Ascending aorta (tissue), 2 donors: ENCODE measurements around the gene NPAS4. TPM values are rescaled to one million over a fixed set of nuclear protein-coding genes. Genes with fewer than 3 reads are reported as not detected.
A peak's percentile ranks its signal among the peaks of the same experiment; 100 is the strongest.

Experiments used
- DNase-seq, 2 donors: peaks; one replicate each; pipeline ENCODE4 v3.0.0-alpha.2; 2019; ENCODE audit warnings: low spot score in 2 of 2
- H3K27ac ChIP-seq, 2 donors: fragments of 200-600 bp; sonication (generic); one replicate each; pipeline ENCODE4 v1.5.1; 2016 to 2017; ENCODE audit warnings: mild to moderate bottlenecking in 1 of 2
- H3K27me3 ChIP-seq: fragments of 200-600 bp; sonication (generic); one replicate; pipeline ENCODE4 v1.5.1; 2017
- H3K36me3 ChIP-seq, 2 donors: fragments of 200-600 bp; sonication (generic); one replicate each; pipeline ENCODE4 v1.5.1; 2016
- H3K4me1 ChIP-seq, 2 donors: fragments of 200-600 bp; sonication (generic); one replicate each; pipeline ENCODE4 v1.5.1; 2016 to 2017; ENCODE audit warnings: mild to moderate bottlenecking in 1 of 2
- H3K4me3 ChIP-seq, 2 donors: fragments of 200-600 bp; sonication (generic); one replicate each; pipeline ENCODE4 v1.5.1; 2016 to 2017; ENCODE audit warnings: mild to moderate bottlenecking in 1 of 2
- H3K9me3 ChIP-seq, 2 donors: fragments of 200-600 bp; sonication (generic); one replicate each; pipeline ENCODE4 v1.5.1; 2016
- intact Hi-C: fragments of 100-400 bp; cut with DNase I; formaldehyde crosslinking; loops from one replicate; pipeline ENCODE4 v1.15.1; 2023
- total RNA-seq: library from RNA; depleted of rRNA; stranded (reverse); fragments of >200 nt; gene quantifications from one replicate; pipeline ENCODE4 v1.1.0, GENCODE V29; 2016
- TF ChIP-seq, protein P1 (sequence below), 3 experiments: fragments of 200-600 bp in 2 of 3; fragments of 450-650 bp in 1 of 3; sonication (generic) in 2 of 3; IDR thresholded peaks; one replicate each; pipeline ENCODE4 v1.5.1; 2016 to 2019; ENCODE audit warnings: antibody characterized with exemption in 3 of 3, mild to moderate bottlenecking in 1 of 3, moderate library complexity in 1 of 3

Gene NPAS4
- total RNA-seq, 1 donor from 2014 or later: 5.0 TPM

DNA sequence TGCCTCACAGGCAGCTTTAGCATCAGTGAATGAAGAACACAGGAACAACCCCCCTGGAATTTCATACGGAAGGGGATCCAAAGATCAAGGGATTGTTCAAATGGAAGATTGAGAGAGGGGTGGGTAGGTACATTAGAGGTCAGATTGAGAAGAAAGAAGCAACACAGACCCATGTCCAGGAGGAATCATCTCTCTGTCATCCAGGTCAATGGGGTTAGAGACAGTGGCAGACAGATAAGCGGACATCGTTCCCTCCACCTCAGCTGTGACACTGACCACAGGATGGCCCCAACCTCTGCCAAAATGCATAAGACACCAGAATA lies 1.9 kb upstream of the NPAS4 start:
- intact Hi-C loops: loop anchor here (1.0 kb wide), 1 partner anchor 10 kb away; no protein-coding TSS in a partner anchor
- H3K27ac ChIP-seq: no peak overlapping the region

DNA sequence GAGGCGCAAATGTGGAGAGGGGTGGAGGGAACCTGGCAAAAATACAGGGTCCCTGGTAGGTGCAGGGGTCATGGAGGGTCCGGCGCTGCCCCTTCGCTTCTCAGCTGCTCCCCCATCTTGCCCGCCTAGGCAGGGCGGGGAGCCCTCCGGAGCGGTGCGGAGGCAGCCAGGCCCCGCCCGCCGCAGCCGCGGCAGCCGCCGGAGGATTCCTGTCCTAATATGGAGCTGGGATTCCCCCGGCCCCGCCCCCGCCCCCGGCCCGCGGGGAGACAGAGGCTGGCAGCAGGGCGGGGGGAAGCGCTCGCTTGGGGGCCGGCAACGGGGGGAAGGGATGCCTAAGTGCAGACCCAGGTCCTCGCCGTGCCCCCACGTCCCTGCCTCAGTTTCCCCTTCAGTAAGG lies 1.0 kb upstream of the NPAS4 start:
- intact Hi-C loops: loop anchor here (2.0 kb wide), 1 partner anchor 131 kb away; the partner anchor contains the start of gene YIF1A
- Histone ChIP-seq H3K27me3 (no peaks in the 10 kb centered on the region), H3K4me3 (peak overlapping the region in 1 of 2 donors; percentile 37), H3K9me3 (no peaks in the 10 kb centered on the region), H3K4me1 (peaks cover 22 to 42% of the 10 kb centered on the region in 2 donors), H3K27ac (peak overlapping the region in 1 of 2 donors; percentile 62), H3K36me3 (peaks cover 26 to 29% of the 10 kb centered on the region in 2 donors)
- TF ChIP-seq, protein P1, sequence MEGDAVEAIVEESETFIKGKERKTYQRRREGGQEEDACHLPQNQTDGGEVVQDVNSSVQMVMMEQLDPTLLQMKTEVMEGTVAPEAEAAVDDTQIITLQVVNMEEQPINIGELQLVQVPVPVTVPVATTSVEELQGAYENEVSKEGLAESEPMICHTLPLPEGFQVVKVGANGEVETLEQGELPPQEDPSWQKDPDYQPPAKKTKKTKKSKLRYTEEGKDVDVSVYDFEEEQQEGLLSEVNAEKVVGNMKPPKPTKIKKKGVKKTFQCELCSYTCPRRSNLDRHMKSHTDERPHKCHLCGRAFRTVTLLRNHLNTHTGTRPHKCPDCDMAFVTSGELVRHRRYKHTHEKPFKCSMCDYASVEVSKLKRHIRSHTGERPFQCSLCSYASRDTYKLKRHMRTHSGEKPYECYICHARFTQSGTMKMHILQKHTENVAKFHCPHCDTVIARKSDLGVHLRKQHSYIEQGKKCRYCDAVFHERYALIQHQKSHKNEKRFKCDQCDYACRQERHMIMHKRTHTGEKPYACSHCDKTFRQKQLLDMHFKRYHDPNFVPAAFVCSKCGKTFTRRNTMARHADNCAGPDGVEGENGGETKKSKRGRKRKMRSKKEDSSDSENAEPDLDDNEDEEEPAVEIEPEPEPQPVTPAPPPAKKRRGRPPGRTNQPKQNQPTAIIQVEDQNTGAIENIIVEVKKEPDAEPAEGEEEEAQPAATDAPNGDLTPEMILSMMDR (IDR thresholded peaks at IDR 0.05): no peak
- DNase-seq: no peak

More for the DNA sequence above, 1.9 kb upstream of the NPAS4 start:
- Histone ChIP-seq H3K27me3 (no peaks in the 10 kb centered on the region), H3K4me1 (peaks cover 22 to 42% of the 10 kb centered on the region in 2 donors), H3K36me3 (peaks cover 18 to 21% of the 10 kb centered on the region in 2 donors), H3K4me3 (no peak overlapping the region), H3K9me3 (no peaks in the 10 kb centered on the region)
- DNase-seq: no peak
- TF ChIP-seq, protein P1 (IDR thresholded peaks at IDR 0.05): no peak

DNA sequence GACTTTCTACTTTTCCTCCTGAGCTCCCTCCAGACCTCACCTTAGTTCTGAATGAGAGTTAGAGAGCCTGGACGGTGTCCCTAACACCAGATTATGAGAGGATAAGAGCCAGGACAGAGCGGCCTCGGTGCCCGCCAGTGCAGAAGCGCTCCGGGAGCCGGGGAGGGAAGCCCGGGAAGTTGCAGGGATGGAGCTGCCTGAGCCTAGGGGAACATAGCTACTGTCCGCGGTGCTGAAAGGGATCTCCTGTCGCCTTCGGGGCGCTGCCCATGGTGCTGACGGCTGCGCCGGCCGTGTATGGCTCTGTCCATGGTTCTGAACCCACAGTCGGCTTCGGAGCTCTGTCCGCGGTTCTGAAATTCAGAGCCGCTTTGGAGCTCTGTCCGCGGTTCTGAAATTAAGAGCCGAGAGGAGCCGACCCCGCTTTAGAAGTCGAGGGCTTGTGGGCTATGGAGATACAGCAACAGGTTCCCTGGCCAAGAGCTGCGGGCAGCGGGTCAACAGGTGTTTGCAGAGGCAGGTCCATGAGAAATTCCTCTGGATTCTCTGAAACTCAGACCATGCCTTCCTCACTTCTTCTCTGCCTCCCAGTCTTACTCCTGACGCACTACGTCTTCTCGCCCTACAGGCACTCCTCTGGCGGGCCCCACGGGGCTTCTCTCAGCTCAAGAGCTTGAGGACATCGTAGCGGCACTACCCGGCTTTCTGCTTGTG lies 814 bp downstream of the NPAS4 start:
- peak; percentile 40 to 96 for DNase-seq
- intact Hi-C loops: loop anchor here (2.0 kb wide), 1 partner anchor 133 kb away; the partner anchor contains the start of gene YIF1A
- no peaks in the 10 kb centered on the region for H3K9me3 ChIP-seq
- H3K27ac ChIP-seq: peak overlapping the region; percentile 21 to 62
- H3K36me3 ChIP-seq: peaks cover 27 to 29% of the 10 kb centered on the region in 2 donors
- TF ChIP-seq, protein P1 (IDR thresholded peaks at IDR 0.05): no peak
- peak overlapping the region in 1 of 2 donors; percentile 37 for H3K4me3 ChIP-seq
- H3K4me1 ChIP-seq: peaks cover 22 to 42% of the 10 kb centered on the region in 2 donors
- H3K27me3 ChIP-seq: no peaks in the 10 kb centered on the region

DNA sequence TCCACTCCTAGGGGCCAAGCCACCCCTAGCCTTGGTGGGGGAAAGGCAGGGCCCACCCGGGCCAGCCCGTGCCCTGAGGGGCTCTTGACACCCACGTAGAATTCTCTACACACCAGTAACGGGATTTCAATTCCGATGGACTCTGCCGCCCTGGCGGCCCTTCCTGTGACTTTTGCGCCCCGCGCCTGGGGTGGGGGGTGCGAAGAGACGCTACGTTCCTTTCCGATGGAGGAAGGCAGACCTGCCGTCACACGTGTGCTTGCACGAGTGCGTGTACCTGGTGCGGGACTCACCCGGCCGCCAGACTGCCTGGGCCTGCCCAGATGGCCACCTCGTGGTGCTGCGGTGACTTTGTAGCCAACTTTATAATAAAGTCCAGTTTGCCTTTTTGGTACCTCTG lies 5.5 kb downstream of the NPAS4 start:
- peaks cover 0 to under 1% of the 10 kb centered on the region in 2 donors for H3K4me1 ChIP-seq

DNA sequence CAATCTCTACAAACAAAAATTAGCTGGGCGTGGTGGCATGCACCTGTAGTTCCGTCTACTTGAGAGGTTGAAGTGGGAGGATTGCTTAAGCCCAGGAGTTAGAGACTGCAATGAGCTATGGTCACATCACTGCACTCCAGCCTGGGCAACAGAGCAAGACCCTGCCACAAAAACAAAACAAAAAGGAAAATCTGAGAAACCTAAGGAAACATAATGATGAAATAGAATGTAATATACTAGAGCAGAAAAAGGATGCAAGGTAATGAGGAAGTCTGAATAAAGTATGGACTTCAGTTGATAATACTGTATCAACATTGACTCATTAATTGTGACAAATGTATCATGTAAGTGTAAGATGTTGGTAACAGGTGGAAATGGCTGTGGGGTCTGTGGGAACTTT lies 8.1 kb downstream of the NPAS4 start:
- H3K4me1 ChIP-seq: no peaks in the 10 kb centered on the region
- H3K27ac ChIP-seq: no peak overlapping the region
- no peak overlapping the region for H3K4me3 ChIP-seq
- peaks cover 10 to 20% of the 10 kb centered on the region in 2 donors for H3K36me3 ChIP-seq
- intact Hi-C loops: no loop called here
- TF ChIP-seq, protein P1 (IDR thresholded peaks at IDR 0.05): no peak
- no peaks in the 10 kb centered on the region for H3K27me3 ChIP-seq
- DNase-seq: no peak
- no peaks in the 10 kb centered on the region for H3K9me3 ChIP-seq

More for the DNA sequence above, 5.5 kb downstream of the NPAS4 start:
- intact Hi-C loops: no loop called here
- no peak overlapping the region for H3K4me3 ChIP-seq
- no peaks in the 10 kb centered on the region for H3K27me3 ChIP-seq
- H3K9me3 ChIP-seq: no peaks in the 10 kb centered on the region
- DNase-seq: no peak
- H3K36me3 ChIP-seq: peaks cover 27 to 29% of the 10 kb centered on the region in 2 donors
- TF ChIP-seq, protein P1 (IDR thresholded peaks at IDR 0.05): no peak
- no peak overlapping the region for H3K27ac ChIP-seq
